Measurements from ENCODE around the gene TEPSIN.

DNA sequence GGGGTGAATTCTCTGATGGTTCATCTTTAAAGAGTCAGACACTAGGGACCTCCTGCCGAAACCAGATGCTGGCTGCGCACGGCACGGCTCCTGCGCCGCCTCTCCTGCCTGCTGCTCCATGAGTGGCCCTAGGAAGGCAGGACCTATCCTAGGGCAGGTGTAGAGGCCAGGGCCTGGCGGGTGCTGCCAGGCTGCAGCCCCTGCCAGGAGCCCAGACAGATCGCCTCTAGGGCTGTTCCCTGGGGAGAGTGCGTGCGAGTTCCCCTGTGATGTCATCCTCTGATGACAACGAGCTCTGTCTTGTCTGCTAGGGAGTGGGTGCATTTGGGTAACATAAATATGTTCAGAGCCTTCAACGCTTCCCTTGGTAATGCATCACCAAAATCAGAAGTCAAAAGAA lies 32.4 kb upstream of the TEPSIN start:
- TF ChIP-seq, protein P1, sequence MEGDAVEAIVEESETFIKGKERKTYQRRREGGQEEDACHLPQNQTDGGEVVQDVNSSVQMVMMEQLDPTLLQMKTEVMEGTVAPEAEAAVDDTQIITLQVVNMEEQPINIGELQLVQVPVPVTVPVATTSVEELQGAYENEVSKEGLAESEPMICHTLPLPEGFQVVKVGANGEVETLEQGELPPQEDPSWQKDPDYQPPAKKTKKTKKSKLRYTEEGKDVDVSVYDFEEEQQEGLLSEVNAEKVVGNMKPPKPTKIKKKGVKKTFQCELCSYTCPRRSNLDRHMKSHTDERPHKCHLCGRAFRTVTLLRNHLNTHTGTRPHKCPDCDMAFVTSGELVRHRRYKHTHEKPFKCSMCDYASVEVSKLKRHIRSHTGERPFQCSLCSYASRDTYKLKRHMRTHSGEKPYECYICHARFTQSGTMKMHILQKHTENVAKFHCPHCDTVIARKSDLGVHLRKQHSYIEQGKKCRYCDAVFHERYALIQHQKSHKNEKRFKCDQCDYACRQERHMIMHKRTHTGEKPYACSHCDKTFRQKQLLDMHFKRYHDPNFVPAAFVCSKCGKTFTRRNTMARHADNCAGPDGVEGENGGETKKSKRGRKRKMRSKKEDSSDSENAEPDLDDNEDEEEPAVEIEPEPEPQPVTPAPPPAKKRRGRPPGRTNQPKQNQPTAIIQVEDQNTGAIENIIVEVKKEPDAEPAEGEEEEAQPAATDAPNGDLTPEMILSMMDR (IDR thresholded peaks at IDR 0.05) = no peak
- TF ChIP-seq POLR2A (IDR thresholded peaks at IDR 0.05) (no peak), EP300 (IDR thresholded peaks at IDR 0.05) (no peak)

Data from ovary (tissue), 3 donors.